DOHH2 (cell line): ENCODE measurements around the gene AUTS2.

Source experiments
- H3F3A ChIP-seq: fragments of 200-600 bp; sonication (generic), shearing (Covaris generic); 2 replicates; pipeline ENCODE4 v1.6.0; 2016; ENCODE audit warnings: antibody characterized with exemption, mild to moderate bottlenecking; ENCODE audit not compliant: control insufficient read depth, insufficient read depth
- H3K27ac ChIP-seq: fragments of 200-600 bp; sonication (generic); 2 replicates; pipeline ENCODE4 v1.5.1; 2014; ENCODE audit warnings: low read depth, mild to moderate bottlenecking, low read length, moderate library complexity
- H3K27me3 ChIP-seq: fragments of 200-600 bp; sonication (generic); 2 replicates; pipeline ENCODE4 v1.6.1; 2014; ENCODE audit warnings: mild to moderate bottlenecking, low read length, mixed read lengths; ENCODE audit not compliant: control insufficient read depth
- H3K36me3 ChIP-seq: fragments of 200-600 bp; sonication (generic); 2 replicates; pipeline ENCODE4 v1.6.1; 2014; ENCODE audit warnings: mild to moderate bottlenecking, low read length, moderate library complexity, mixed read lengths; ENCODE audit not compliant: control insufficient read depth
- H3K4me1 ChIP-seq: fragments of 200-600 bp; sonication (generic); 2 replicates; pipeline ENCODE4 v1.6.1; 2014; ENCODE audit warnings: mild to moderate bottlenecking, low read length, mixed read lengths; ENCODE audit not compliant: control insufficient read depth
- H3K4me2 ChIP-seq: fragments of 200-600 bp; sonication (generic); 2 replicates; pipeline ENCODE4 v1.6.0; 2014; ENCODE audit warnings: mild to moderate bottlenecking, low read length, moderate library complexity
- H3K4me3 ChIP-seq: fragments of 200-600 bp; sonication (generic); 2 replicates; pipeline ENCODE4 v1.5.1; 2014; ENCODE audit warnings: mild to moderate bottlenecking, low read length, mixed read lengths
- H3K79me2 ChIP-seq: fragments of 200-600 bp; sonication (generic); 2 replicates; pipeline ENCODE4 v1.6.1; 2014; ENCODE audit warnings: mild to moderate bottlenecking, low read length, mixed read lengths; ENCODE audit not compliant: control insufficient read depth
- H3K9me2 ChIP-seq: fragments of 200-600 bp; sonication (generic); replicated peaks from 2 replicates; pipeline ENCODE4 v1.6.1; 2014; ENCODE audit warnings: mild to moderate bottlenecking, low read length, mixed read lengths; ENCODE audit not compliant: control insufficient read depth
- H3K9me3 ChIP-seq: fragments of 200-600 bp; sonication (generic); 2 replicates; pipeline ENCODE4 v1.6.1; 2014; ENCODE audit warnings: antibody characterized with exemption, low read length, mixed read lengths; ENCODE audit not compliant: control insufficient read depth, insufficient read depth
- H4K20me1 ChIP-seq: fragments of 200-600 bp; sonication (generic); 2 replicates; pipeline ENCODE4 v1.6.0; 2014; ENCODE audit warnings: low read depth, mild to moderate bottlenecking, antibody characterized with exemption, low read length, moderate library complexity; ENCODE audit not compliant: control insufficient read depth, insufficient read depth
- CTCF ChIP-seq: fragments of 200-600 bp; sonication (generic); IDR thresholded peaks from one replicate; pipeline ENCODE4 v1.5.1; 2014; ENCODE audit warnings: antibody characterized with exemption, mild to moderate bottlenecking, low read depth, low read length; ENCODE audit not compliant: poor library complexity, severe bottlenecking
- EZH2phosphoT487 ChIP-seq: fragments of 200-600 bp; sonication (generic); IDR thresholded peaks from 2 replicates; pipeline ENCODE4 v1.6.1; 2017; ENCODE audit warnings: borderline replicate concordance, mild to moderate bottlenecking, antibody characterized with exemption, low read length, moderate library complexity, mixed read lengths

The AUTS2 gene

GRCh38 chr7:70005480-70005879 lies 407.2 kb downstream of the AUTS2 start:
- H3K9me3 ChIP-seq: no peaks in the 10 kb centered on the region
- no peaks in the 10 kb centered on the region for H3K9me2 ChIP-seq
- no peaks in the 10 kb centered on the region for H4K20me1 ChIP-seq
- peaks cover 45% of the 10 kb centered on the region for H3F3A ChIP-seq
- no peaks in the 10 kb centered on the region for H3K27me3 ChIP-seq
- H3K79me2 ChIP-seq: peaks cover 9% of the 10 kb centered on the region
- no peaks in the 10 kb centered on the region for H3K36me3 ChIP-seq
- H3K4me2 ChIP-seq: peak overlapping the region; percentile 92
- peak overlapping the region; percentile 71 for H3K4me3 ChIP-seq
- peaks cover 55% of the 10 kb centered on the region for H3K4me1 ChIP-seq
- H3K27ac ChIP-seq: peak overlapping the region; percentile 87
- no peak for TF ChIP-seq EZH2phosphoT487
- no peak for TF ChIP-seq CTCF

GRCh38 chr7:70005891-70006260 lies 407.6 kb downstream of the AUTS2 start:
- Histone ChIP-seq H3K27ac (peak overlapping the region; percentile 87), H3F3A (peaks cover 45% of the 10 kb centered on the region), H3K36me3 (no peaks in the 10 kb centered on the region), H3K27me3 (no peaks in the 10 kb centered on the region), H3K79me2 (peaks cover 12% of the 10 kb centered on the region), H3K4me3 (peak overlapping the region; percentile 71), H4K20me1 (no peaks in the 10 kb centered on the region), H3K9me2 (no peaks in the 10 kb centered on the region), H3K4me1 (peaks cover 59% of the 10 kb centered on the region), H3K9me3 (no peaks in the 10 kb centered on the region), H3K4me2 (peak overlapping the region; percentile 92)
- TF ChIP-seq CTCF (no peak), EZH2phosphoT487 (no peak)

- H3K27me3 ChIP-seq: no peaks in the 10 kb centered on the region
- peaks cover 64% of the 10 kb centered on the region for H3K4me1 ChIP-seq
- H3K36me3 ChIP-seq: no peaks in the 10 kb centered on the region
- no peaks in the 10 kb centered on the region for H3K9me3 ChIP-seq
- no peaks in the 10 kb centered on the region for H3K9me2 ChIP-seq
- H4K20me1 ChIP-seq: no peaks in the 10 kb centered on the region
- H3K27ac ChIP-seq: peak overlapping the region; percentile 87
- peak overlapping the region; percentile 71 for H3K4me3 ChIP-seq
- peaks cover 13% of the 10 kb centered on the region for H3K79me2 ChIP-seq
- peaks cover 45% of the 10 kb centered on the region for H3F3A ChIP-seq
- no peak for TF ChIP-seq EZH2phosphoT487
- no peak for TF ChIP-seq CTCF
- peak overlapping the region; percentile 92 for H3K4me2 ChIP-seq
These were observed 408.1 kb downstream of the AUTS2 start for GRCh38 chr7:70006261-70006920.
